NCI-H446 (cell line): Measurements from ENCODE around the gene SLC25A15.
"Not testable (repeated sequence)": the region's sequence is repeated elsewhere in the genome, so short reads cannot be mapped to it uniquely, and the experiment has no call there.

Experiments
- DNase-seq, 2 experiments: peaks; one replicate each; lab custom pipeline; 2025; lab: John Stamatoyannopoulos, UW

Gene SLC25A15

DNA sequence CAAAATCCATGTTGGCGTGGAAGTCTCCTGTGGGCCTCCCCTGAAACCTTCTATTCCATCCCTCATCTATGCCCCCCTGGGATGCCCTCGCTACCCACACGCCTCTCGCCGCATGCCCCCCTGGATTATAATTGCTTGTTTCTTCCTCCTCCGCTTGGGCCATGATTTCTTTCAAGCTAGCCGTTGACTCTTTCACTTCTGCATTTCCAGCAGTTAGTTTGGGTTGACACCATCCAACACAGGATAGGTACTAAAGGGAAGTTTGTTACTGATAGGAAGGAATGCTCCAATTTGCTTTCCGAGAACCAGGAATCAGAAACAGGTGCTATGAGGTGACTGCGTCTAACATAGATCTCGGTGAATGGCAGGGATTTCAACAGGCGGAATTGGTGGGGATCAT lies 7.7 kb upstream of the SLC25A15 start:
- DNase-seq = no peak

DNA sequence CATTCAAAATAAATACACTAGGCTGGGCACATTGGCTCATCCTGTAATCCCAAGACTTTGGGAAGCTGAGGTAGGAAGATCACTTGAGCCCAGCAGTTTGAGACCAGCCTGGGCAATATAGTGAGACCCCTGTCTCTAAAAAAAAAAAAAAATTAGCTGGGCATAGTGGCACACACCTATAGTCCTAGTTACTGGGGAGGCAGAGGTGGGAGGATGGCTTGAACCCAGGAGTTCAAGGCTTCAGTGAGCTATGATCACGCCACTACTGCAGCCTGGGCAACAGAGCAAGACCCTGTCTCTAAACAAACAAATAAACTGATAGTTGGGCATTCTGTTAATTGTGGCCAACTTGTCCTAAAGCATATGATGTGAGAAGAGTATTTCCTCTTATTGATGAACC lies 6.4 kb upstream of the SLC25A15 start:
- not testable (repeated sequence) for DNase-seq

DNA sequence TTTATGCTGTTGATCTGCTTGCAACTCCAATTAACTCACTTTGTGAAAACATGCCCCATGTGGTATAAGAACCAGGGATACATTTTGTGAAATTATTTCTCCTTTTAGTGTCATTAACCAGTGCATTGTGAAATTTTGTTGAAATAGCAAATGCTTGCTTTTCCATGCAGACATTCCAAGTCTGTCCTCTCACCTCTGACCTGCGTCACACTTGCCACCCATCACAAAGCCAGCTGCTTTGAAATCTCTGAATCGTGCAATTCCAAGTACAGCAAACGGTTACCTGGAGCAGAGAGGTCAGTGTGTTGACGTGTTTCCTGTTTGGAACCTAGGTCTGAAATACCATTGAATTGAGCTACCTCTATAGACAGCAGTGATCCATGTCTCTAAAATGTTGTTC lies 4.9 kb upstream of the SLC25A15 start:
- DNase-seq = no peak

DNA sequence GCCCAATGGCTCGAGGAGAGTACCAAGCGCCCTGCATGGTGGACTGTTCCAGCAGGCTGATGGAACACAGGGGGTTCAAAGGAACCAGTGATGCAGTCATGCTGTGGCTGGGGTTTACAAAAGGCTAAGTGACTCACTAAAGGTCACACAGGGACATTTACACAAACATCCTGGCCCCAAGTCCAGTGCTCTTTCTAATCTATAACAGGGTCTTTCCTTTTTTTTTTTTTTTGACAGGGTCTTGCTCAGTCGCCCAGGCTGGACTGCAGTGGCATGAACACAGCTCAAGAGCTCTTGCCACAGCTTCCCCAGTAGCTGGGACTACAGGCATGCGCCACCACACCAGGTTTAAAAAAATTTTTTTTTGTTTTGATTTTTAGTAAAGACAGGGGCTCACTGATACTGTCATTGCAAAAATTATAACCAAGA lies 2.8 kb upstream of the SLC25A15 start:
- DNase-seq = no peak

DNA sequence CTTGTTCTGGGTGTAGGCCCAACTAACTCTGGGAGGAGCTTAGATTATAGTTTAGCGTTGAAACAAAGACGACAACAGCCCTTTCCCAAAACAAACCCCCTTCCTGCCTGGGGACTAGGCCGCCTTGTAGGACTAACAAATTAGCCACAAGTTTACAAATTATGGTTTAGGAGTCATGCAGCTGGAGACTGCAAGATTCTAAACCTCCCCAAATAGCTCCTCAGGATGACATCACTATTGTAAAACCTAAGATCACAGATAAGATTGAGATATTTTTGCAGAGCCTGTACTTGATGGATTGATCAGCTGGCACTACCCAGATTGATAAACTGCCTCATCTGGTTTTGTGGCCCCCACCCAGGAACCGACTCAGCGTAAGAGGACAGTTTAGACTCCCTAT lies 2.3 kb upstream of the SLC25A15 start:
- DNase-seq = no peak

DNA sequence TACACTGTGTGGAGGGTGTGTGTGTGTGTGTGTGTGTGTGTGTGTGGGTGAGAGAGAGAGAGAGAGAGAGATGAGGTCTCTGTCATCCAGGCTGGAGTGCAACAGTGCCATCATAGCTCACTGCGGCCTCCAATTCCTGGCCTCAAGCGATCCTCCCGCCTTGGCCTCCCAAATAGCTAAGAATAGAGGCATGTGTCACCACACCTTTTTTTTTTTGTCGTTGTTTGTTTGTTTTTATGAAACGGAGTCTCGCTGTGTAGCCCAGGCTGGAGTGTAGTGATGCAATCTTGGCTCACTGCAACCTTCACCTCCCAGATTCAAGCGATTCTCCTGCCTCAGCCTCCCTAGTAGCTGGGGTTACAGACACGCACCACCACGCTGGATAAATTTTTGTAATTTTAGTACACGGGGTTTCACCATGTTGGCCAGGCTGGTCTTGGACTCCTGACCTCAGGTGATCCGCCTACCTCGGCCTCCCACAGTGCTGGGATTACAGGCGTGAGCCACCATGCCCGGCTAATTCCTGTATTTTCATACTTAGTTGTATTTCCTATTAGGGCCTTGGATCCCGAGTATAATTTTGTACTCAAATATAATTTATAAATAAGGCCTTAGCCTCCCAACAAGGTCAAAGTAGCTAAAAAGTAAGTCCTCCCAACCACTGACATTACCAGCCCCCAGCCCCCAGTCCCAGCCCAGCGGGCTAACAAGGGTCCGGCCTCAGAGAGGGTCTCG lies 704 bp upstream of the SLC25A15 start:
- DNase-seq = not testable (repeated sequence)

DNA sequence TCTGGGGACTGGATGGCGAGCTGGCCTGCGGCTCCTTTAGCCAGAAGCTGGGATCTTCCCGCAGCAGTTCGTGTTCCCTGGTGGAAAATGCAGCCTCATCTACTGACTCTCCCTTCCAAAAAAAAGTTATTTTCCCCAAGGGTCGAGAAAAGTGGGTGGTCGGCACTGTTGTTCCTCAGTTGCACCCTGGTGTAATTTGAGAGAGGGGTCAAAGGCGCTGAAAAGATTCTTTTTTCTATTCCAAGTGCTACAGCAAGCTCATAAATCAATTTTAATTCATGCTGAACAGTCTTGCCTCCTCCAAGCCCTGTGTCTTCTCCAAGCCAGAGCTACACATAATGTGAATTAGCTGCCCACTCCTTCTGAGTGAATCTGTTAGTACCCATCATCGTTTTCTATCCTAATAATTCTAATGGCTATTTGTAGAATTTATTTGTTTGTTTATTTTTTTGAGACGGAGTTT lies 774 bp downstream of the SLC25A15 start:
- no peak for DNase-seq

DNA sequence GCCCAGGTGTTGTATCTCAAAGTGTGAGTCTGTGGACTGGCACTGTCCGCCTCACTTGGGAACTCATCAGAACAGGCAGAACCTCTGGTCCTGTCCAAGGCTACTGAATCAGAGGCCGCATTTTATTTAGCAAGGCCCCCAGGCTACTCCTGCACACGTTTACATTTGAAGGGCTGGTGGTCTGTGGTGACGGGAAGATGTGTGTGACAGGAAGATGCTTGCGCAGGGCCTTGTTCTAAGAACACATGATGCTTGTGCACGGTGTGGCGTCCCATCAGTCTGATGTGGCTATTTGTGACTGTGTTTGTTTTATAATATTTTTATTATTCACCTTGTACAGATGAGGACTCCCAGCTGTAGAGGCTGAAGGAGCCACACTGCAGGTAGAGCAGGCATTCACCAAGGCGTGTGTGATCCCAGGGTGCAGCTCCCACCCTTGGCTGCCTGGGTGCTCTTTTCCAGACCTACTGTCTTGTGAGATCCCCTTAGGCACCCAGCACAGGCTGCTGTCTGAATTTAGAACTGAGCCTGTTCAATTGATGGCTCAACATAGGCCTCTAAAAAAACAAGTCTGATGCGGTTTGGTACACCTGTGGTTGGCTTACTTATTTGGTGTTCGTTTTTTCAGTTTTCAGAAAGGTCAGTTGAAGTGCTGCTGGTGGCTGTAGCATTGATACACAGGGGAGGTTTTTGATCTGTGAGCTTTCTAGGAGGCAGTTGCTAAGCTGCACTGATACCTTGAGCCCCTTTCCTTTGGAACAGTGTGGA lies 3.1 kb downstream of the SLC25A15 start:
- no peak for DNase-seq

DNA sequence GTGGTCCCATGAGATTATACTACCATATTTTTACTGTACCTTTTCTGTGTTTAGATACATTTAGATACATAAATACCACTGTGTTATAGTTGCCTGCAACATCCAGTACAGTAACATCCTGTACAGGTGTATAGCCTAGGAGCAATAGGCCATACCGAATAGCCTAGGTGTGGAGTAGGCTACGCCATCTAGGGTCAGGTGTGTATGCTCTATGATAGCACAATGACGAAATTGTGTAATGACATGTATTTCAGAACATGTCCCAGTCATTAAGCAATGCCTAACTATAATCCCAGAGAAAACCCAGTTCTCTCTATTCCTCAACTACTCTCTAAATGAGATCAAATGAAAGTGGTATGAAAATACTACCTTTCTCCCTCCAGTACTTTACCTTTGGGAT lies 3.9 kb downstream of the SLC25A15 start:
- no peak for DNase-seq

DNA sequence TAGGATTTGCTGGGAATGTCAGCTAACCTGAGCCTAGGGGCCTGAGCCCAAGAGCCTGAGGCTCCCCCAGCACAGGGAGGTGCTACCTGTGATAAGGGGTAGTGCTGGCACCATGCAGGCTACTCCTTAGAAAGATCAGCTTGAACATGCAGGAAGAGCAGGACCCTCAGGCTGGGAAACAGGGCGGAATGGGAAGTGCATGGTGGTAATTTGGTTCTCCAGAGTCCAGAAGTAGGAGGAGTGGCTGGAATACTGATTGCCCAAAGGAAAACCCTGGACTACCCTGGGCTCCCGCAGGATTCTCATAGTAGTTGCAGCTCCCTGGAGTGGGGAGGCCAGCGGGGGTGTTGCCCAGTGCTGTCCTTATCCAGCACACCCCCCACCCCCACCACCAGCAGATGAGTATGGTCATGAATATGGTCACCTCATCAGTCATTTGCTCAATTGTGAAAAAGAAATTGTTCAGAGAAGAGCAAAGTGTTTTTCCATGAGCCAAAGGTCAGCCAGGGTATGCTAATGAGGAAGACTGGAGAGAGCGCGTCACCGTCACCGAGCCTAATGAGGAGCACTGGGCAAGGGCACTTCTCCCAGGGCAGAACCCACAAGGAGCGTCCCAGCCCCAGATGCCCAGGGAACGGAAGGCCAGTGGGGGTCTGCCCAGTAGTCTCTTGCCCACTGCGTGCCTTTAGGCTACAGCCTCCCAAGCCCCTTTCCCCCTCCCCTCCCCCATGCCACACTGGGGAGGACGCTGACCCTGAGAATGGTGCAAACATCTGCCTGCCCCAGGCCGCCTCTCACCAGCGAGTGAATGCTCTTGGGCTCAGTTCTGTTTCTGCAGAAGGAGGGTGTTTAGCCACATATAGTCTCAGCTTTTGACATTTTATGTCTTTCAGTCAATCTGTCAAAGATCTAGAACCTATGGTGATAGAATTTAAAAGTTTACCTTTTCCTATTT lies 5.3 kb downstream of the SLC25A15 start:
- no peak for DNase-seq

DNA sequence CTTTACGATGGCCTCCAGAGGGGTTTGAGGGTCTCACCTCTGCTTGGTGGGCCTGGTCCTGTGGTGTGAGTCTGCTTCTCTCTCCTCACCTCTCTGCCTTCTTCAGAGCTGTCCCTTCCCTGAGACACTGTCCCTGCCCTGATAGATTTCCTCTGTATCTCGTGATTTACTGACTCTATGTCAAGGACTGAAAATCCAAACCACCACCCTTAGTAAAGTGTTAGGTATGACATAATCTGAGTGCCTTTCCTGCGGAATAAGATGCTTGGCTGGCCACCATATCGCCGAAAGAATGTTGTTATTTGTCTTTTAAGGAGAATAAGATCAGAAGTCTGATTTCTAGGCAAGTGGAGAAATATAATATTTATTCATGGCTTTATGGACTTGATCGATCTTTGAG lies 7.2 kb downstream of the SLC25A15 start:
- no peak for DNase-seq

DNA sequence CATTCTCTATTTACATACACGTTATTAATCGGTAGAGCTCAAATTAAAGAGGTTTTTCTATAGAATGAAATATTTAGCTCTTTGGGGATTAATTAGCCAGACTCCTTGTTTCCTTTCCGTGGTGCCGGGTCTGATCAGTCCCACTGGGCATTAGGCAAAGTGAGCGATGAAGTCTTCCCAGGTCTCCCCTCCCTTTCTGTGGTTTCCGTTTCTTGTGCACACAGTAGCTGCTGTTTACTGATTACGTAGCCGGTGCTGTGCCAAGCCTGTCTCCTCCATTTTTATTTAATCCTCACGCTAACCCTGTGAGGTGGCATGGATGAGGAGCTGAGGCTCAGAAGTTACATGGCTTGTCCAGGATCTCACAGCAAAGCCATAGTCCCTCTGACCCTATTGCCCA lies 9.0 kb downstream of the SLC25A15 start:
- DNase-seq = no peak

DNA sequence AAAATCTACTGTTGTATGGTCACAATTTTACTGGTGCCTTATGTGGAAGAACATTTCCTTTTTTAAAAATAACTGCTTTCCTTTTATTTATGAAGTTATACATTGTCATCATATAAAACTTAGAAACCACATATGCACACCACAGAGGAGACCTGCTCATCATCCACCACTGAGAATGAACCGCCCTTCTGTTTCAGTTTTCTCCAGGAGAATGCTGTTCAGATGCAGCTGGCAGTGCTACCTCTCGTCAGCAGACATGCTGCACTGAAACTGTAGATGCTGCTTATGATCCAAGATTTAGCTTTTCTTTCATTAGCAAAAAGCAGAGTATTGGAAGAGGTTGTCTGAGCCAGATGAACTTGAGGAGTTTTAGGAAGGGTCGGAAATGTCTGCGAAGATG lies 10.1 kb downstream of the SLC25A15 start:
- DNase-seq = no peak

DNA sequence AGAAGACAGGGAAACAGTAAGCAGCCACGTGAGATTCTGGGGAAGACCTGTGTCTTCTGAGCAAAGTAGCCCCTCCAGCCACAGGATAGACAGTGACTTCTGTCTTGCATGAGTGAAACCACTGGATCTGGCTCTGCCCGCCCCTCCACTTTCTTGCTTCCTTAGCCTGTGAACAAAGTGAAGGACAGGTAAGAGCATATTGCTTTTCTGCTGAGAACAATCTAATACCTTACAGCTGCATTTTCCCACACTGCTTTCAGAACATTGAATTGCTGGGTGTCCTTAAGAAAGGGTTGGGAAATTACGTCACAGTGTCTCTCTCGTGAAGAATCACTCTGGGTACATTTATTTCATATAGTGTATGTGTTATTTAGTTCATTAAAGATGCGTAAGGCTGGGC lies 11.1 kb downstream of the SLC25A15 start:
- DNase-seq = no peak

DNA sequence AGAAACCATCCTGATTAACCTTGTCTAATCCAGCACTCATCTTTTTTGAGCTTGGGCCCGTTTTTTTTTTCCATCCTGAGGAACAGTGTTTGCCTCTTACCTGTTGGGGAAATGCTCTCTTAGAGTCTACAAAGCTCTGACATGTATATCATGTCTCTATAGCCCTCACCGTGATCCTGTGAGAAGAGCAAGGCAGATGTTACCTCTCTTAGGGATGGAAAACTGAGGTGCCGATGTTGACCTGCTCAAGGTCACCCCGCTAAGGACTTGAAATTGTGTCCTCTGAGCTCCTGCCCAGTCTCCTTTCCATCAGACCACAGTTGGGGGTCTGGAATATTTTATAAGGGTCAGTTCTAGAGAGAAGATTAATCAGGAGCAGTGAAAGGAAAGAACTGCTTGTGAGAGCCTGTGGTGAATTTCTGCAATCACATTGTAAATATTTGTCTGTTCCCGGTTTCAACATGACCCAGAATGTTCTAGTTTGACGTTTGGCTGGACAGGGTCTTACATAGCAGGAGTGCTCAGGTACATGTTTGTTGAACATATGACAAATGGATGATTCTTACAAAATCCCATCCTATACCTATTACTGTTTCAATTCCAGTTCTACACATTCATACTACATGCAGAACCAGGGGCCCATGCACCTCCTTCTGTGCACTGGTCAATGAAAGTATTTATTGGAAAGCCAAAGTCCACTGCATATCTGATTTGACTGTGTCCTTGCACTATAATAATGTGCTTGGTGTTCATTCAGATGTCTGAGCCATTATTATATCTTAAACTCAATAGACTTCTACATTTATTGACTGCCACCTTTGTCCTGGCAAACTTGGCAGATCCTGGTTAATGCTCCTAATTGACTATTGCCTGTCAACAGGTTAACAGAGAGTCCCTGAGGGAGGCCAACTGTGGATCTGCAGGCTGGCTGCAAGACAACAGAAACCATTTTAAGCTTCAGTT lies 12.1 kb downstream of the SLC25A15 start:
- DNase-seq = no peak

DNA sequence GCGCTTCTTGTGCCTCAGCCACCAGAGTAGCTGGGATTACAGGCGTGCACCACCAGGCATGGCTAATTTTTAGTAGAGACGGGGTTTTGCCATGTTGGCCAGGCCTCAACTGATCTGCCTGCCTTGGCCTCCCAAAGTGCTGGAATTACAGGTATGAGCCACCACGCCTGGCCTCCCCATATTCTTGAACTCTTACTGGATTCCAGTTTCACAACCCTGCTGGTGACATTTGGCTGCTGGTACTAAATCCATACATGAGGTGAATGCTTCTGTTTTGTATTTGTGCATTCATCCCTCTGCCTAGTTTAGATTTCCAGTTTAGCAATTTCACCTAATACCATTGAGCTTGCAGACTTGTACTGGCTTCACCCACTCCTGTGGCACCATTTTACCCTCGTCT lies 13.9 kb downstream of the SLC25A15 start:
- DNase-seq = no peak

DNA sequence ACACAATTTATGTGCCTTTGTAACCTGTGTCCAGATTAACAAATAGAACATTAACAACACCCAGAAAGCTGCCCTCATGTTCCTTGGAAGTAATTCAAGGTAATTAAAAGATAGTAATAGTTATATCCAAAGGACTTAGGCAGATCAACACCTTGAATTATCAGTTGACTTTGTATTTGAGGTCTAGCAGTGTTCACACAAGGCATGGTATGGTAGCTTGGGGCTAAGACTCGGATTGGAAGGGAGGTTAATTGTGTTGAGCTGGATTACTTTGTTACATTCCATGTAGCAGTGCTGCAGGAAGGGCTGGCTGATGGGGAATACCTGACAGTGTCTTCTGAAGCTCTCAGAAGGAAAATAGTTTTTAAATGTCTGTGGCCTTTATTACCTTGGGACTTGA lies 16.8 kb downstream of the SLC25A15 start:
- no peak for DNase-seq

DNA sequence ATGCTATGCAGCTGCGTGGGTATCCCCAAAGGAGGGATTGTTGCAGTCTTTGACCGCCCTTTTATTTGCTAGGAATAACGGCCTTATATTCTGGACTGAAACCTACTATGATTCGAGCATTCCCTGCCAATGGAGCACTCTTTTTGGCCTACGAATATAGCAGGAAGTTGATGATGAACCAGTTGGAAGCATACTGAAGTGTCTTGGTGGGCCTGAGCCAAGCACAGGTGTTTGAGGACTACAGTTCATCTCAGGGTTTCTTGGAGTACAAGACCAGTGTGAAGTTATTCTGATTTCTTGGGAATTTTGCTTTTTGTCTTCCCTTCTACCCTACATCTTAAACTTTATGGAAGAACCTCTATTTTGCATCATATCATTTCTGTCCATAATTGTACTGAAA lies 20.1 kb downstream of the SLC25A15 start:
- DNase-seq = no peak

DNA sequence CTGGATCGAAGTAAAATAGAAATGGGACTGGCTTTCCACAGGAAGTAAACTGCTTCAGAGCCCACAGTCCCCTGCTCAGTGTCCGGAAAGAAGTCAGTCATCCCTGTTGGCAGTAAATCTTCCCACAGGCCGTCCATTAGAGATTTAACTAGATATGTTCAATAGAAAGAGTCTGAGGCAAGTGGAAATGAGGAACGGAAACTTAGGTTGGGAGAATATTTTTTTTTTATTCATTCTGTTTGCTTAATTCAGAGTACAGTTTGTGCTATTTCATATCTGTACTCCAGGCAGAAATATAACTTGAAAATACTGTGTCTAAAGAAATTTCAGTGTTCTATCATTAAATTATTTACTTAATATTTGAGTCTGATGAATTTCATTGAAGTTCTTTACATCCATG lies 22.7 kb downstream of the SLC25A15 start:
- DNase-seq = no peak

DNA sequence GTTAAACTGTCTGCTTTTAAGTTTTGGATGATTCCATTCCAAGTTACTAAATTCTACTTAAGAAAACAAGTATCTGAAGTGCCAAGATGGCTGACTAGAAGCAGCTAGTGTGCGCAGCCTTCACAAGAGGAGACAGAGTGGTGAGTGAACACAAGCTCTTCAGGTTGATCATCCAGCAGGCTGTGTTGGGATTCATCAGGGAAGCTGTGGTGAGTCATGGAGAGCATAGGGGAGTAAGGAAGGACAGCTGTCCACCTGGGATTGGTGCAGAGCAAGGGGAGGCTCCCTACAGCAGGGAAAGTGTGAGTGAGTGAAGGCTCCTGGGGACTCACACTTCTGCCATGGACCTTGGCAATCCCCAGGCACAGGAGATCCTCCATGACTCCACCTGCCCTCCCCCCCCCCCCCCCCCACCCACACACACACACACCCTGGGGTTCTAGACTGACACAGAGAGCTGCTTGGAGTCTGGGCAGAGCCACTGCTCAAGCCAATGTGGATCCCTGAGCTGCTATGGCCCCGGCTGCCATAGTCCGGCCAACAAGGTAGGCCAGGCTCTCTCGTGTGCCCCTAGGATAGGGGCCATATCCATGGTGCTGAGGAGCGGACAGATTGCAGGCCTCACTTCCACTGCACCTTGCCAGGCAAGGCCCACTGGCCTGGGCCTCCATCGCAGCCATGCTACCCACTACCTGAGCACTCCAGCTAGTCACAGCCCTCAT lies 23.5 kb downstream of the SLC25A15 start:
- DNase-seq = no peak
